KMS-11 (cell line): Measurements from ENCODE around the gene MYO3B.

Source experiments
- H2AFZ ChIP-seq: fragments of 200-600 bp; sonication (generic); 2 replicates; pipeline ENCODE4 v1.6.1; 2016; ENCODE audit warnings: antibody characterized with exemption, mixed run types, low read depth
- H3K27ac ChIP-seq: fragments of 200-600 bp; sonication (generic); 2 replicates; pipeline ENCODE4 v1.6.1; 2016; ENCODE audit warnings: mild to moderate bottlenecking, mixed run types
- H3K27me3 ChIP-seq: fragments of 200-600 bp; sonication (generic); 2 replicates; pipeline ENCODE4 v1.6.1; 2017; ENCODE audit warnings: mild to moderate bottlenecking, low read depth, mixed run types, moderate library complexity; ENCODE audit not compliant: insufficient read depth
- H3K36me3 ChIP-seq: fragments of 200-600 bp; sonication (generic); 2 replicates; pipeline ENCODE4 v1.6.1; 2017; ENCODE audit warnings: mild to moderate bottlenecking, mixed run types; ENCODE audit not compliant: insufficient read depth
- H3K4me1 ChIP-seq: fragments of 200-600 bp; sonication (generic); 2 replicates; pipeline ENCODE4 v1.6.1; 2016; ENCODE audit warnings: mild to moderate bottlenecking, low read depth, mixed run types; ENCODE audit not compliant: poor library complexity, severe bottlenecking
- H3K4me2 ChIP-seq: fragments of 200-600 bp; sonication (generic); 2 replicates; pipeline ENCODE4 v1.7.0; 2016; ENCODE audit warnings: mild to moderate bottlenecking, mixed run types
- H3K4me3 ChIP-seq: fragments of 200-600 bp; sonication (generic); IDR thresholded peaks from 2 replicates; pipeline ENCODE4 v1.6.1; 2017; ENCODE audit warnings: low read depth, low read length, mixed read lengths; ENCODE audit not compliant: insufficient read depth
- H3K79me2 ChIP-seq: fragments of 200-600 bp; sonication (generic); 2 replicates; pipeline ENCODE4 v1.6.1; 2016; ENCODE audit warnings: low read depth, mixed run types; ENCODE audit not compliant: insufficient read depth
- H3K9ac ChIP-seq: fragments of 200-600 bp; sonication (generic); 2 replicates; pipeline ENCODE4 v1.6.1; 2016; ENCODE audit warnings: mild to moderate bottlenecking, mixed run types
- H4K20me1 ChIP-seq: fragments of 200-600 bp; sonication (generic); 2 replicates; pipeline ENCODE4 v1.6.1; 2016; ENCODE audit warnings: mild to moderate bottlenecking, mixed run types; ENCODE audit not compliant: insufficient read depth
- CTCF ChIP-seq: fragments of 200-600 bp; sonication (generic); conservative IDR thresholded peaks from 2 replicates; pipeline ENCODE4 v1.6.1; 2017; ENCODE audit warnings: low read depth, mild to moderate bottlenecking, antibody characterized with exemption, low read length, moderate library complexity, mixed read lengths

MYO3B gene

GRCh38 chr2:170359466-170359865 is 181.5 kb downstream of the MYO3B start:
- Histone ChIP-seq H3K4me3 (no peak overlapping the region), H2AFZ (no peak overlapping the region), H3K4me2 (no peak overlapping the region), H3K9ac (no peak overlapping the region), H3K79me2 (no peaks in the 10 kb centered on the region), H3K4me1 (no peaks in the 10 kb centered on the region), H3K27ac (no peak overlapping the region), H3K36me3 (no peaks in the 10 kb centered on the region), H4K20me1 (no peaks in the 10 kb centered on the region), H3K27me3 (no peaks in the 10 kb centered on the region)
- TF ChIP-seq CTCF = no peak

GRCh38 chr2:170360546-170361089 is 182.7 kb downstream of the MYO3B start:
- Histone ChIP-seq H3K27me3 (no peaks in the 10 kb centered on the region), H4K20me1 (no peaks in the 10 kb centered on the region), H3K9ac (no peak overlapping the region), H3K79me2 (no peaks in the 10 kb centered on the region), H3K4me2 (no peak overlapping the region), H3K4me1 (no peaks in the 10 kb centered on the region), H3K27ac (no peak overlapping the region), H2AFZ (no peak overlapping the region), H3K4me3 (no peak overlapping the region), H3K36me3 (no peaks in the 10 kb centered on the region)
- TF ChIP-seq CTCF = no peak

GRCh38 chr2:170361090-170361936 is 183.4 kb downstream of the MYO3B start:
- Histone ChIP-seq H3K4me1 (no peaks in the 10 kb centered on the region), H3K27ac (no peak overlapping the region), H4K20me1 (no peaks in the 10 kb centered on the region), H3K79me2 (no peaks in the 10 kb centered on the region), H2AFZ (no peak overlapping the region), H3K4me3 (no peak overlapping the region), H3K4me2 (no peak overlapping the region), H3K36me3 (no peaks in the 10 kb centered on the region), H3K9ac (no peak overlapping the region), H3K27me3 (no peaks in the 10 kb centered on the region)
- TF ChIP-seq CTCF = peak; percentile 80

- Histone ChIP-seq H3K27me3 (no peaks in the 10 kb centered on the region), H3K79me2 (no peaks in the 10 kb centered on the region), H3K4me1 (no peaks in the 10 kb centered on the region), H3K36me3 (no peaks in the 10 kb centered on the region), H3K27ac (no peak overlapping the region), H2AFZ (no peak overlapping the region), H3K4me3 (no peak overlapping the region), H3K9ac (no peak overlapping the region), H4K20me1 (no peaks in the 10 kb centered on the region), H3K4me2 (no peak overlapping the region)
- TF ChIP-seq CTCF = no peak
Measured at GRCh38 chr2:170362313-170362870, 184.4 kb downstream of the MYO3B start.
